ENCODE measurements around the gene EIPR1. TPM values are rescaled to one million over a fixed set of nuclear protein-coding genes. Genes with fewer than 3 reads are reported as not detected.
"Not testable (repeated sequence)": the region's sequence is repeated elsewhere in the genome, so short reads cannot be mapped to it uniquely, and the experiment has no call there.

EIPR1 gene
- total RNA-seq, 1 donor from 2014 or later: 32.0 TPM

- Mint-ChIP-seq H3K27ac (no peak overlapping the region), H3K36me3 (ENCODE audit: insufficient read depth) (peaks cover 8% of the 10 kb centered on the region), H3K4me3 (ENCODE audit: low read depth) (no peak overlapping the region), H3K27me3 (no peaks in the 10 kb centered on the region), H3K9me3 (ENCODE audit: low read depth) (no peaks in the 10 kb centered on the region), H3K4me1 (ENCODE audit: low read depth) (peaks cover 9% of the 10 kb centered on the region)
- no peak for TF ChIP-seq CTCF (IDR thresholded peaks at IDR 0.05; ENCODE audit: unreplicated experiment)
- DNase-seq (ENCODE audit: low spot score, unreplicated experiment): no peak
These were observed 19.7 kb downstream of the EIPR1 start for GRCh38 chr2:3357926-3358325.

- H3K9me3 Mint-ChIP-seq (ENCODE audit: low read depth); H3K4me1 Mint-ChIP-seq (ENCODE audit: low read depth); H3K27me3 Mint-ChIP-seq; H3K4me3 Mint-ChIP-seq (ENCODE audit: low read depth); H3K27ac Mint-ChIP-seq; DNase-seq (ENCODE audit: low spot score, unreplicated experiment): not testable (repeated sequence)
- H3K36me3 Mint-ChIP-seq (ENCODE audit: insufficient read depth): peaks cover 12% of the 10 kb centered on the region
These were observed 20.2 kb downstream of the EIPR1 start for GRCh38 chr2:3357446-3357845.

- Mint-ChIP-seq H3K4me1 (ENCODE audit: low read depth) (peaks cover 3% of the 10 kb centered on the region), H3K27me3 (no peaks in the 10 kb centered on the region), H3K4me3 (ENCODE audit: low read depth) (no peak overlapping the region), H3K27ac (peak overlapping the region; percentile 37), H3K36me3 (ENCODE audit: insufficient read depth) (peaks cover 14% of the 10 kb centered on the region), H3K9me3 (ENCODE audit: low read depth) (peaks cover 4% of the 10 kb centered on the region)
- no peak for TF ChIP-seq CTCF (IDR thresholded peaks at IDR 0.05; ENCODE audit: unreplicated experiment)
- no peak for DNase-seq (ENCODE audit: low spot score, unreplicated experiment)
These were observed 20.8 kb downstream of the EIPR1 start for GRCh38 chr2:3356799-3357198.

GRCh38 chr2:3355951-3356569 lies 21.6 kb downstream of the EIPR1 start:
- Mint-ChIP-seq H3K9me3 (ENCODE audit: low read depth) (peaks cover 4% of the 10 kb centered on the region), H3K4me3 (ENCODE audit: low read depth) (no peak overlapping the region), H3K4me1 (ENCODE audit: low read depth) (no peaks in the 10 kb centered on the region), H3K27me3 (no peaks in the 10 kb centered on the region), H3K27ac (peak overlapping the region; percentile 37), H3K36me3 (ENCODE audit: insufficient read depth) (peaks cover 14% of the 10 kb centered on the region)
- no peak for TF ChIP-seq CTCF (IDR thresholded peaks at IDR 0.05; ENCODE audit: unreplicated experiment)
- DNase-seq (ENCODE audit: low spot score, unreplicated experiment): no peak

- H3K4me3 Mint-ChIP-seq (ENCODE audit: low read depth): no peak overlapping the region
These were observed 22.6 kb downstream of the EIPR1 start for GRCh38 chr2:3354986-3355385.

More at GRCh38 chr2:3354986-3355385, 22.6 kb downstream of the EIPR1 start:
- no peak for TF ChIP-seq CTCF (IDR thresholded peaks at IDR 0.05; ENCODE audit: unreplicated experiment)
- Mint-ChIP-seq H3K27me3 (no peaks in the 10 kb centered on the region), H3K9me3 (ENCODE audit: low read depth) (peaks cover 4% of the 10 kb centered on the region), H3K27ac (no peak overlapping the region), H3K4me1 (ENCODE audit: low read depth) (no peaks in the 10 kb centered on the region), H3K36me3 (ENCODE audit: insufficient read depth) (peaks cover 18% of the 10 kb centered on the region)
- no peak for DNase-seq (ENCODE audit: low spot score, unreplicated experiment)
